Mesenchymal stem cell (in vitro differentiated cells and primary cell): Measurements from ENCODE around the gene SIK3.

Experiments
- DNase-seq: peaks from one replicate; pipeline ENCODE4 v3.0.0-alpha.2; 2013
- H2AFZ ChIP-seq: one replicate; pipeline ENCODE4 v1.6.1; 2013; ENCODE audit warnings: low read depth, mild to moderate bottlenecking, control low read depth, inconsistent platforms, low read length, moderate library complexity
- H2AK5ac ChIP-seq: 2 replicates; pipeline ENCODE4 v1.6.1; 2013; ENCODE audit warnings: low read length, moderate library complexity, mild to moderate bottlenecking, inconsistent platforms; ENCODE audit not compliant: severe bottlenecking
- H2BK120ac ChIP-seq: one replicate; pipeline ENCODE4 v1.6.1; 2013; ENCODE audit warnings: low read depth, mild to moderate bottlenecking, inconsistent platforms, low read length, moderate library complexity
- H2BK12ac ChIP-seq, 2 experiments: one replicate each; pipeline ENCODE4 v1.6.1; 2013; ENCODE audit warnings: inconsistent platforms in 2 of 2, low read length in 2 of 2, mild to moderate bottlenecking in 2 of 2, moderate library complexity in 2 of 2, control low read depth in 1 of 2
- H2BK15ac ChIP-seq: one replicate; pipeline ENCODE4 v1.6.1; 2013; ENCODE audit warnings: mild to moderate bottlenecking, low read depth, inconsistent platforms; ENCODE audit not compliant: poor library complexity, severe bottlenecking
- H2BK5ac ChIP-seq: 2 replicates; pipeline ENCODE4 v1.6.1; 2013; ENCODE audit warnings: low read depth, mild to moderate bottlenecking, low read length, control low read depth, inconsistent platforms; ENCODE audit not compliant: poor library complexity, severe bottlenecking
- H3K14ac ChIP-seq, 2 experiments: one replicate each; pipeline ENCODE4 v1.6.1; 2013; ENCODE audit warnings: inconsistent platforms in 2 of 2, low read length in 2 of 2, control low read depth in 1 of 2, mild to moderate bottlenecking in 1 of 2, moderate library complexity in 1 of 2
- H3K18ac ChIP-seq, 2 experiments: one replicate each; pipeline ENCODE4 v1.6.1; 2013; ENCODE audit warnings: inconsistent platforms in 2 of 2, low read length in 2 of 2, control low read depth in 1 of 2, low read depth in 1 of 2, mild to moderate bottlenecking in 1 of 2
- H3K23ac ChIP-seq, 2 experiments: one replicate each; pipeline ENCODE4 v1.6.1; 2013; ENCODE audit warnings: inconsistent platforms in 2 of 2, low read length in 2 of 2, mild to moderate bottlenecking in 2 of 2, moderate library complexity in 2 of 2, control low read depth in 1 of 2
- H3K27ac ChIP-seq: 2 replicates; pipeline ENCODE4 v1.5.1; 2013; ENCODE audit warnings: mild to moderate bottlenecking, moderate library complexity, low read length, control low read depth, inconsistent platforms; ENCODE audit not compliant: poor library complexity, severe bottlenecking
- H3K27me3 ChIP-seq, 2 experiments: 2 replicates each; pipeline versions ENCODE4 v1.6.1 to v1.7.0; 2013; ENCODE audit warnings: low read length in 2 of 2, mild to moderate bottlenecking in 2 of 2, moderate library complexity in 2 of 2, control low read depth in 1 of 2, inconsistent platforms in 1 of 2; ENCODE audit not compliant: control insufficient read depth in 1 of 2, insufficient read depth in 1 of 2
- H3K36me3 ChIP-seq, 2 experiments: 2 replicates each; pipeline versions ENCODE4 v1.6.1 to v1.7.0; 2013; ENCODE audit warnings: low read length in 2 of 2, control low read depth in 1 of 2, inconsistent platforms in 1 of 2, low read depth in 1 of 2, mild to moderate bottlenecking in 1 of 2; ENCODE audit not compliant: insufficient read depth in 2 of 2, control insufficient read depth in 1 of 2
- H3K4ac ChIP-seq, 2 experiments: one replicate each; pipeline ENCODE4 v1.6.1; 2013; ENCODE audit warnings: inconsistent platforms in 2 of 2, low read length in 2 of 2, mild to moderate bottlenecking in 2 of 2, moderate library complexity in 2 of 2, control low read depth in 1 of 2, low read depth in 1 of 2
- H3K4me1 ChIP-seq: 2 replicates; pipeline ENCODE4 v1.6.1; 2013; ENCODE audit warnings: low read depth, low read length, control low read depth; ENCODE audit not compliant: control insufficient read depth, insufficient read depth
- H3K4me2 ChIP-seq: 2 replicates; pipeline ENCODE4 v1.6.1; 2013; ENCODE audit warnings: low read length, mild to moderate bottlenecking, inconsistent platforms; ENCODE audit not compliant: poor library complexity, severe bottlenecking
- H3K4me3 ChIP-seq, 2 experiments: 2 replicates each; pipeline versions ENCODE4 v1.5.1 to v1.7.0; 2013; ENCODE audit warnings: low read length in 2 of 2, mild to moderate bottlenecking in 2 of 2, control low read depth in 1 of 2, low read depth in 1 of 2; ENCODE audit not compliant: insufficient read depth in 1 of 2
- H3K79me1 ChIP-seq: replicated peaks from 2 replicates; pipeline ENCODE4 v1.6.1; 2013; ENCODE audit warnings: mild to moderate bottlenecking, control low read depth, low read length, inconsistent platforms; ENCODE audit not compliant: poor library complexity, severe bottlenecking
- H3K9ac ChIP-seq: 2 replicates; pipeline ENCODE4 v1.7.0; 2013; ENCODE audit warnings: mild to moderate bottlenecking, low read length, moderate library complexity
- H3K9me3 ChIP-seq: 2 replicates; pipeline ENCODE4 v1.7.0; 2013; ENCODE audit warnings: mild to moderate bottlenecking, low read length; ENCODE audit not compliant: control insufficient read depth
- H4K8ac ChIP-seq: one replicate; pipeline ENCODE4 v1.6.1; 2013; ENCODE audit warnings: inconsistent platforms, mild to moderate bottlenecking, low read length, moderate library complexity
- H4K91ac ChIP-seq: one replicate; pipeline ENCODE4 v1.6.1; 2013; ENCODE audit warnings: mild to moderate bottlenecking, low read length, inconsistent platforms
- WGBS: methylation state at CpG from one replicate; pipeline ENCODE4 v1.1.7; 2013; ENCODE audit warnings: mixed read lengths; 5-methylcytosine and 5-hydroxymethylcytosine counted together

Gene SIK3

DNA sequence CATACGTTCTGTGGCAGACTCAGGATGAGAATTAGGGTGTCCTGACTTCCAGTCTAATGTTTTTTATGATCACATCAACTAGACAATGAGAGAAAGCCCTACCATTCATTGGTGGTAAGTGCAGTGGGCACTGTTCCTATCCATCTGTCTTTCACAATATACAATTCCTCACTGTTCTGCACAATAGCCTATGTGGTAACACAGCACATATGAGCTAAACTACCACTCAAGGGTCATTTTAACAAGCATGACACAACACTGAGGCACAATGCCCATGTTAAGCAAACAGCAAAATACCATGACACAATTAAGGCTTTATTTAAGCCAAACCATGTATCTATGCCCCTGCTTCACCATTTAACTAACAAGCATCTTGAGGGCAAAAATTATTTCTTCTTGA, 52.3 kb downstream of the SIK3 start:
- 91% methylated on average over 1 of the region's 1 CpG for WGBS
- Histone ChIP-seq H2AFZ (no peak overlapping the region), H3K4ac (no peak overlapping the region), H3K18ac (no peak overlapping the region), H2BK12ac (no peak overlapping the region), H3K9me3 (no peaks in the 10 kb centered on the region), H3K79me1 (peaks cover 25% of the 10 kb centered on the region), H2BK15ac (no peak overlapping the region), H3K4me3 (no peak overlapping the region), H3K9ac (no peak overlapping the region), H2BK5ac (no peak overlapping the region), H3K27me3 (no peaks in the 10 kb centered on the region), H3K4me1 (peaks cover 2% of the 10 kb centered on the region), H2BK120ac (no peak overlapping the region), H3K4me2 (no peak overlapping the region), H3K27ac (no peak overlapping the region), H4K8ac (no peak overlapping the region), H4K91ac (no peak overlapping the region), H3K36me3 (no peaks in the 10 kb centered on the region), H3K14ac (no peak overlapping the region), H2AK5ac (no peak overlapping the region), H3K23ac (no peak overlapping the region)
- DNase-seq: no peak

DNA sequence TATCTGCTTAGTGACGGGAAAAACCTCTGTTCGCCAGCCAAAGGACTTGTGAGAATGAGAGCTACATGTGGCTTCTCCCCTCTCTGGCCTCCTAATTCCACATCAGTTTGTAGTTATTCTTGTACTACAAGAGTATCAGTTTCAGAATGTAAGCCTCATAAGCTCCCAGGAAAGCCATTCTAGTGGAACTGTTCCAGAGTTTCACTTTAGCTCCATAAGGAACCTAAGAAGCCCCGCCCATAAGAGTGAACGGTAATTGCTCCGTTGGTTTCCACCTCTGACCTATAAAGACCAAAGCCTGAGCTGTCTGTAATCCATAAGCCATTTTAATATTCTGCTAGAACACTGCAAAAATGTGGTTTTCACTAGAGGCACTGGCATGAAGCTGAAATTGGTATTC, 53.0 kb downstream of the SIK3 start:
- Histone ChIP-seq H2BK12ac (no peak overlapping the region), H3K4me1 (peaks cover 2% of the 10 kb centered on the region), H3K9ac (peak overlapping the region; percentile 23), H3K9me3 (no peaks in the 10 kb centered on the region), H2AK5ac (no peak overlapping the region), H3K23ac (no peak overlapping the region), H3K4me2 (no peak overlapping the region), H2BK5ac (no peak overlapping the region), H3K4ac (no peak overlapping the region), H2AFZ (no peak overlapping the region), H3K18ac (no peak overlapping the region), H3K36me3 (no peaks in the 10 kb centered on the region), H3K4me3 (peak overlapping the region in 1 of 2 experiments; percentile 56), H4K8ac (no peak overlapping the region), H3K14ac (no peak overlapping the region), H2BK120ac (no peak overlapping the region), H3K27ac (no peak overlapping the region), H3K27me3 (no peaks in the 10 kb centered on the region), H4K91ac (no peak overlapping the region), H3K79me1 (peaks cover 22% of the 10 kb centered on the region), H2BK15ac (no peak overlapping the region)
- DNase-seq: peak; percentile 45
- WGBS: 63% methylated on average over 5 of the region's 5 CpGs

DNA sequence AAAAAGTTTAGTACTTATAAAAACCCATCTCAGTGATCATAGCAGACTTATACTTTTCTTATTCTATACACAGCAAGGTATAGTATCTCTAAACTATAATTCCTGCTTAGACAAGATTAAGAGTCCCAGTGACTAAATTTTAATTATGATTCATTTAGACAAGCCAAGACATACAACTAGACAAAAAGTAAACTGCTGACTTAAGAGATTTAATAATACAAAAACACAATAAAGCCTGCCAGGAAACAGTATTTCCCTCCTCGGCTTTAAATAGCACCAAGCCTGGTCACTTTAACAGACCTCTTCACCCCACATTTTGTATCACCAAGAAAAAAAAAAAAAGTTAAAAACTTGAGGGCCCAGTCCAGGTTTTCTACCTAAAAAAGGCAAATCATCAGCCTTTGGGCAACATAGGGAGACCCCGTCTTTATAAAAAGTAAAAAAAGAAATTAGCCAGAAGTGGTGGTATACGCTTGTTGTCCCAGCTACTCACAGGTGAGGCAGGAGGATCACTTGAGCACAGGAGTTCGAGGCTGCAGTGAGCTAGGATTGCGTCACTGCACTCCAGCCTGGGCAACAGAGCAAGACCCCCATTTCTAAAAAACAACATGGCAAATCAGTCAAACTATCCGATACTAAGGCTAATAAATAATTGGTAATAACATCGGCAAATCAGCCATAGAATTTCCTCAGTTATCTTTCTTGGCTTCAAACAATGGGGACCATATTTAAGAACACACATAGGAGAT, 53.8 kb downstream of the SIK3 start:
- H3K4me1 ChIP-seq: peaks cover 2% of the 10 kb centered on the region
- H3K9ac ChIP-seq: peak overlapping the region; percentile 23
- H2AK5ac ChIP-seq: no peak overlapping the region
- no peak overlapping the region for H2BK5ac ChIP-seq
- H3K27me3 ChIP-seq: no peaks in the 10 kb centered on the region
- no peak overlapping the region for H2BK12ac ChIP-seq
- H3K4me3 ChIP-seq: peak overlapping the region in 1 of 2 experiments; percentile 56
- H4K8ac ChIP-seq: no peak overlapping the region
- no peak overlapping the region for H2AFZ ChIP-seq
- no peak overlapping the region for H2BK120ac ChIP-seq
- H3K9me3 ChIP-seq: no peaks in the 10 kb centered on the region
- H3K79me1 ChIP-seq: peaks cover 17% of the 10 kb centered on the region
- no peak overlapping the region for H3K23ac ChIP-seq
- no peak overlapping the region for H3K27ac ChIP-seq
- H3K14ac ChIP-seq: no peak overlapping the region
- no peak for DNase-seq
- no peak overlapping the region for H3K18ac ChIP-seq
- H3K4me2 ChIP-seq: no peak overlapping the region
- 95% methylated on average over 6 of the region's 7 CpGs for WGBS
- no peak overlapping the region for H2BK15ac ChIP-seq
- no peaks in the 10 kb centered on the region for H3K36me3 ChIP-seq
- no peak overlapping the region for H4K91ac ChIP-seq
- no peak overlapping the region for H3K4ac ChIP-seq

DNA sequence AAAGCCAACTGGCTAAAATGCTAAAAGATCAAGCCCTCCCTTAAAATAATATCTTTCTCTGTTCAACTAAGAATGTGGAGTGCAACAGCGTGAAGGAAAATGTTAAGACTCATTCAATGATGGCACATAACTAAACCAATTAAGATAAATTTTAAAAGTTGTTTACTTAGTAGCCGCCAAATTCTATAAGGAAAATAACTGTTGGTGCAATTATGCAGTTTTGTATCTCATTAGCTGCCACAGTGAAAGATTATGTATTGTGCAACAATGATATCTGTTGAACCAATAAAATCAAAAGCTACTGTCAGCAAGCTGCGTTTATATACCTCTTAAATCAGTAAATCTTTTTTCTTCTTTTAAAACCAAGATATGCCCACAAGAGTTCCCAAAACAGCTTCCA, 55.5 kb downstream of the SIK3 start:
- H3K4me2 ChIP-seq: no peak overlapping the region

More for the DNA sequence above, 55.5 kb downstream of the SIK3 start:
- Histone ChIP-seq H3K9ac (no peak overlapping the region), H3K4ac (no peak overlapping the region), H3K27me3 (no peaks in the 10 kb centered on the region), H3K23ac (no peak overlapping the region), H3K9me3 (no peaks in the 10 kb centered on the region), H2BK120ac (no peak overlapping the region), H3K27ac (no peak overlapping the region), H4K8ac (no peak overlapping the region), H3K4me3 (no peak overlapping the region), H3K79me1 (peaks cover 13% of the 10 kb centered on the region), H2BK5ac (no peak overlapping the region), H3K18ac (no peak overlapping the region), H2BK12ac (no peak overlapping the region), H2AK5ac (no peak overlapping the region), H3K14ac (no peak overlapping the region), H3K36me3 (no peaks in the 10 kb centered on the region), H4K91ac (no peak overlapping the region), H3K4me1 (peaks cover 2% of the 10 kb centered on the region), H2BK15ac (no peak overlapping the region), H2AFZ (no peak overlapping the region)
- WGBS: 100% methylated on average over 1 of the region's 3 CpGs
- no peak for DNase-seq
